Sciatic nerve (tissue), 2 donors: ENCODE results near the gene PSTPIP1. TPM values are rescaled to one million over a fixed set of nuclear protein-coding genes. Genes with fewer than 3 reads are reported as not detected.

Experiments
- ATAC-seq: fragments of 200-7000 bp; cut with Tn5 transposase; one replicate; pipeline ENCODE4 v1.9.1; 2020; ENCODE audit warnings: mild to moderate bottlenecking, moderate library complexity
- DNase-seq: peaks from one replicate; pipeline ENCODE4 v3.0.0-alpha.2; 2020; ENCODE audit warnings: low spot score
- intact Hi-C: fragments of 100-400 bp; cut with DNase I; formaldehyde crosslinking; loops from one replicate; pipeline ENCODE4 v1.14.2; 2022
- total RNA-seq: library from RNA; stranded (reverse); fragmentation: NEBNext Ultra II Directional; extraction: Animal tissue kit (Norgen Biotek cat#: 25700); gene quantifications from one replicate; pipeline ENCODE4 v1.2.1, GENCODE V29; 2021
- donor health status: DM: no; HTN: no; CAD: no.
- donor health status: DM: no; HTN: no; CAD: no.

PSTPIP1 gene
- total RNA-seq, 1 donor from 2014 or later: 17.7 TPM

GRCh38 chr15:77074350-77074749 is 79.4 kb downstream of the PSTPIP1 start:
- DNase-seq: no peak
- intact Hi-C loops: no loop called here
- no peak for ATAC-seq

GRCh38 chr15:77075528-77075927 is 80.6 kb downstream of the PSTPIP1 start:
- ATAC-seq (no peak), DNase-seq (no peak)
- intact Hi-C loops: no loop called here

GRCh38 chr15:77076323-77076915 is 81.5 kb downstream of the PSTPIP1 start:
- DNase-seq: no peak
- intact Hi-C loops: no loop called here
- ATAC-seq: no peak

GRCh38 chr15:77081971-77082370 is 87.0 kb downstream of the PSTPIP1 start:
- intact Hi-C loops: no loop called here
- no peak for ATAC-seq

GRCh38 chr15:77083381-77084160 is 88.6 kb downstream of the PSTPIP1 start:
- intact Hi-C loops: no loop called here
- peak; percentile 67 for DNase-seq
- peak; percentile 90 for ATAC-seq

More at GRCh38 chr15:77081971-77082370, 87.0 kb downstream of the PSTPIP1 start:
- no peak for DNase-seq

- intact Hi-C loops: no loop called here
- no peak for ATAC-seq
These were observed 89.5 kb downstream of the PSTPIP1 start for GRCh38 chr15:77084436-77084835.

GRCh38 chr15:77085297-77085696 is 90.4 kb downstream of the PSTPIP1 start:
- intact Hi-C loops: no loop called here
- DNase-seq (no peak), ATAC-seq (no peak)

More at GRCh38 chr15:77084436-77084835, 89.5 kb downstream of the PSTPIP1 start:
- DNase-seq: no peak

Other genes starting within 250 kb of the PSTPIP1 start
- 50.1 TPM for gene SCAPER, start 89.8 kb upstream of the PSTPIP1 start, total RNA-seq
- gene RCN2, start 63.4 kb upstream of the PSTPIP1 start, total RNA-seq: 38.3 TPM
- gene TSPAN3, start 76.0 kb downstream of the PSTPIP1 start, total RNA-seq: 150 TPM